ENCODE measurements around the gene ZFAND3. TPM values are rescaled to one million over a fixed set of nuclear protein-coding genes. Genes with fewer than 3 reads are reported as not detected.
A peak's percentile ranks its signal among the peaks of the same experiment; 100 is the strongest.

Gene ZFAND3
- polyA plus RNA-seq, 4 donors, result 35.9 to 80.4 (median 40.9) TPM

GRCh38 chr6:38051819-38052434 lies 232.4 kb downstream of the ZFAND3 start:
- DNase-seq, result no peak
- Histone ChIP-seq H3K4me3 (ENCODE audit: low read depth in 1 of 3, low read length in 3 of 3) (no peak overlapping the region), H3K4me1 (ENCODE audit: control insufficient read depth in 3 of 3, insufficient read depth in 2 of 3, low read depth in 1 of 3, low read length in 2 of 3) (no peaks in the 10 kb centered on the region), H3K27ac (ENCODE audit: low read depth in 1 of 3, low read length in 2 of 3) (no peak overlapping the region), H3K36me3 (ENCODE audit: control insufficient read depth in 3 of 3, insufficient read depth in 2 of 3, low read depth in 1 of 3, low read length in 3 of 3) (no peaks in the 10 kb centered on the region), H3K9me3 (ENCODE audit: control insufficient read depth in 2 of 2, insufficient read depth in 1 of 2, low read depth in 1 of 2, low read length in 1 of 2) (no peaks in the 10 kb centered on the region), H3K27me3 (ENCODE audit: control insufficient read depth in 3 of 3, insufficient read depth in 3 of 3, low read length in 3 of 3) (no peaks in the 10 kb centered on the region)
- WGBS, 3 donors, result 83 to 87% (median 84%) methylated on average over 1 of the region's 1 CpG
- FAIRE-seq, result no peak

GRCh38 chr6:38054527-38055202 lies 235.1 kb downstream of the ZFAND3 start:
- FAIRE-seq (no peak), DNase-seq (peak; percentile 13 to 24)
- H3K27ac ChIP-seq (ENCODE audit: low read depth in 1 of 3, low read length in 2 of 3), result no peak overlapping the region
- no peaks in the 10 kb centered on the region for H3K9me3 ChIP-seq (ENCODE audit: control insufficient read depth in 2 of 2, insufficient read depth in 1 of 2, low read depth in 1 of 2, low read length in 1 of 2)
- no peaks in the 10 kb centered on the region for H3K27me3 ChIP-seq (ENCODE audit: control insufficient read depth in 3 of 3, insufficient read depth in 3 of 3, low read length in 3 of 3)
- no peaks in the 10 kb centered on the region for H3K36me3 ChIP-seq (ENCODE audit: control insufficient read depth in 3 of 3, insufficient read depth in 2 of 3, low read depth in 1 of 3, low read length in 3 of 3)
- 81 to 89% (median 86%) methylated on average over 4 of the region's 4 CpGs for WGBS, 3 donors
- no peaks in the 10 kb centered on the region for H3K4me1 ChIP-seq (ENCODE audit: control insufficient read depth in 3 of 3, insufficient read depth in 2 of 3, low read depth in 1 of 3, low read length in 2 of 3)
- H3K4me3 ChIP-seq (ENCODE audit: low read depth in 1 of 3, low read length in 3 of 3), result no peak overlapping the region

- FAIRE-seq (no peak), DNase-seq (no peak)
- Histone ChIP-seq H3K36me3 (ENCODE audit: control insufficient read depth in 3 of 3, insufficient read depth in 2 of 3, low read depth in 1 of 3, low read length in 3 of 3) (no peaks in the 10 kb centered on the region), H3K4me1 (ENCODE audit: control insufficient read depth in 3 of 3, insufficient read depth in 2 of 3, low read depth in 1 of 3, low read length in 2 of 3) (no peaks in the 10 kb centered on the region), H3K27me3 (ENCODE audit: control insufficient read depth in 3 of 3, insufficient read depth in 3 of 3, low read length in 3 of 3) (no peaks in the 10 kb centered on the region), H3K4me3 (ENCODE audit: low read depth in 1 of 3, low read length in 3 of 3) (no peak overlapping the region), H3K9me3 (ENCODE audit: control insufficient read depth in 2 of 2, insufficient read depth in 1 of 2, low read depth in 1 of 2, low read length in 1 of 2) (no peaks in the 10 kb centered on the region), H3K27ac (ENCODE audit: low read depth in 1 of 3, low read length in 2 of 3) (no peak overlapping the region)
- 96 to 100% (median 97%) methylated on average over 1 of the region's 1 CpG for WGBS, 3 donors
Observed at GRCh38 chr6:38055203-38055589, 235.7 kb downstream of the ZFAND3 start.

- no peaks in the 10 kb centered on the region for H3K9me3 ChIP-seq (ENCODE audit: control insufficient read depth in 2 of 2, insufficient read depth in 1 of 2, low read depth in 1 of 2, low read length in 1 of 2)
- H3K4me1 ChIP-seq (ENCODE audit: control insufficient read depth in 3 of 3, insufficient read depth in 2 of 3, low read depth in 1 of 3, low read length in 2 of 3), result no peaks in the 10 kb centered on the region
- WGBS, 3 donors, result 75 to 86% (median 86%) methylated on average over 3 of the region's 3 CpGs
- H3K4me3 ChIP-seq (ENCODE audit: low read depth in 1 of 3, low read length in 3 of 3), result no peak overlapping the region
- FAIRE-seq, result no peak
- H3K36me3 ChIP-seq (ENCODE audit: control insufficient read depth in 3 of 3, insufficient read depth in 2 of 3, low read depth in 1 of 3, low read length in 3 of 3), result peaks cover 0 to under 1% (median 0%) of the 10 kb centered on the region in 3 donors
- no peaks in the 10 kb centered on the region for H3K27me3 ChIP-seq (ENCODE audit: control insufficient read depth in 3 of 3, insufficient read depth in 3 of 3, low read length in 3 of 3)
- no peak for DNase-seq
- H3K27ac ChIP-seq (ENCODE audit: low read depth in 1 of 3, low read length in 2 of 3), result no peak overlapping the region
Observed at GRCh38 chr6:38056361-38056760, 236.8 kb downstream of the ZFAND3 start.

- Histone ChIP-seq H3K27me3 (ENCODE audit: control insufficient read depth in 3 of 3, insufficient read depth in 3 of 3, low read length in 3 of 3) (no peaks in the 10 kb centered on the region), H3K27ac (ENCODE audit: low read depth in 1 of 3, low read length in 2 of 3) (no peak overlapping the region), H3K36me3 (ENCODE audit: control insufficient read depth in 3 of 3, insufficient read depth in 2 of 3, low read depth in 1 of 3, low read length in 3 of 3) (peaks cover 0 to 8% (median 7%) of the 10 kb centered on the region in 3 donors), H3K9me3 (ENCODE audit: control insufficient read depth in 2 of 2, insufficient read depth in 1 of 2, low read depth in 1 of 2, low read length in 1 of 2) (no peaks in the 10 kb centered on the region), H3K4me1 (ENCODE audit: control insufficient read depth in 3 of 3, insufficient read depth in 2 of 3, low read depth in 1 of 3, low read length in 2 of 3) (no peaks in the 10 kb centered on the region), H3K4me3 (ENCODE audit: low read depth in 1 of 3, low read length in 3 of 3) (no peak overlapping the region)
- FAIRE-seq, result no peak
- DNase-seq, result peak in 1 of 2 donors; percentile 37
Observed at GRCh38 chr6:38057994-38058393, 238.5 kb downstream of the ZFAND3 start.

GRCh38 chr6:38062066-38062465 lies 242.5 kb downstream of the ZFAND3 start:
- Histone ChIP-seq H3K27ac (ENCODE audit: low read depth in 1 of 3, low read length in 2 of 3) (no peak overlapping the region), H3K4me3 (ENCODE audit: low read depth in 1 of 3, low read length in 3 of 3) (no peak overlapping the region), H3K36me3 (ENCODE audit: control insufficient read depth in 3 of 3, insufficient read depth in 2 of 3, low read depth in 1 of 3, low read length in 3 of 3) (peaks cover 5 to 12% (median 8%) of the 10 kb centered on the region in 3 donors), H3K27me3 (ENCODE audit: control insufficient read depth in 3 of 3, insufficient read depth in 3 of 3, low read length in 3 of 3) (no peaks in the 10 kb centered on the region), H3K9me3 (ENCODE audit: control insufficient read depth in 2 of 2, insufficient read depth in 1 of 2, low read depth in 1 of 2, low read length in 1 of 2) (no peaks in the 10 kb centered on the region), H3K4me1 (ENCODE audit: control insufficient read depth in 3 of 3, insufficient read depth in 2 of 3, low read depth in 1 of 3, low read length in 2 of 3) (no peaks in the 10 kb centered on the region)
- no peak for FAIRE-seq
- DNase-seq, result no peak
- WGBS, 3 donors, result 93 to 98% (median 94%) methylated on average over 3 of the region's 3 CpGs

- DNase-seq (no peak), FAIRE-seq (no peak)
- 96 to 99% (median 98%) methylated on average over 3 of the region's 3 CpGs for WGBS, 3 donors
- Histone ChIP-seq H3K27me3 (ENCODE audit: control insufficient read depth in 3 of 3, insufficient read depth in 3 of 3, low read length in 3 of 3) (no peaks in the 10 kb centered on the region), H3K4me3 (ENCODE audit: low read depth in 1 of 3, low read length in 3 of 3) (no peak overlapping the region), H3K4me1 (ENCODE audit: control insufficient read depth in 3 of 3, insufficient read depth in 2 of 3, low read depth in 1 of 3, low read length in 2 of 3) (peaks cover 0 to 4% (median 0%) of the 10 kb centered on the region in 3 donors), H3K27ac (ENCODE audit: low read depth in 1 of 3, low read length in 2 of 3) (no peak overlapping the region), H3K9me3 (ENCODE audit: control insufficient read depth in 2 of 2, insufficient read depth in 1 of 2, low read depth in 1 of 2, low read length in 1 of 2) (no peaks in the 10 kb centered on the region), H3K36me3 (ENCODE audit: control insufficient read depth in 3 of 3, insufficient read depth in 2 of 3, low read depth in 1 of 3, low read length in 3 of 3) (peaks cover 5 to 12% (median 8%) of the 10 kb centered on the region in 3 donors)
Observed at GRCh38 chr6:38063973-38064372, 244.4 kb downstream of the ZFAND3 start.

GRCh38 chr6:38064431-38064830 lies 244.9 kb downstream of the ZFAND3 start:
- FAIRE-seq (no peak), DNase-seq (no peak)
- H3K27me3 ChIP-seq (ENCODE audit: control insufficient read depth in 3 of 3, insufficient read depth in 3 of 3, low read length in 3 of 3), result no peaks in the 10 kb centered on the region
- no peak overlapping the region for H3K4me3 ChIP-seq (ENCODE audit: low read depth in 1 of 3, low read length in 3 of 3)
- H3K27ac ChIP-seq (ENCODE audit: low read depth in 1 of 3, low read length in 2 of 3), result no peak overlapping the region
- H3K4me1 ChIP-seq (ENCODE audit: control insufficient read depth in 3 of 3, insufficient read depth in 2 of 3, low read depth in 1 of 3, low read length in 2 of 3), result peaks cover 0 to 4% (median 0%) of the 10 kb centered on the region in 3 donors
- H3K9me3 ChIP-seq (ENCODE audit: control insufficient read depth in 2 of 2, insufficient read depth in 1 of 2, low read depth in 1 of 2, low read length in 1 of 2), result no peaks in the 10 kb centered on the region
- H3K36me3 ChIP-seq (ENCODE audit: control insufficient read depth in 3 of 3, insufficient read depth in 2 of 3, low read depth in 1 of 3, low read length in 3 of 3), result peaks cover 5 to 12% (median 8%) of the 10 kb centered on the region in 3 donors
- WGBS, 3 donors, result 84 to 98% (median 88%) methylated on average over 2 of the region's 2 CpGs
